ENCODE data around the gene KIAA1614.
"Not testable (repeated sequence)": the region's sequence is repeated elsewhere in the genome, so short reads cannot be mapped to it uniquely, and the experiment has no call there.

The KIAA1614 gene

GRCh38 chr1:180966744-180967536 lies 54.2 kb downstream of the KIAA1614 start:
- DNase-seq = no peak

GRCh38 chr1:180967558-180967957 lies 54.9 kb downstream of the KIAA1614 start:
- no peak for DNase-seq

- not testable (repeated sequence) for DNase-seq
Measured at GRCh38 chr1:180968834-180969233, 56.1 kb downstream of the KIAA1614 start.

GRCh38 chr1:180969434-180969833 lies 56.7 kb downstream of the KIAA1614 start:
- no peak for DNase-seq

GRCh38 chr1:180970333-180971079 lies 57.8 kb downstream of the KIAA1614 start:
- DNase-seq = no peak

GRCh38 chr1:180971273-180971997 lies 58.7 kb downstream of the KIAA1614 start:
- DNase-seq = no peak

- no peak for DNase-seq
Measured at GRCh38 chr1:180973369-180973768, 60.7 kb downstream of the KIAA1614 start.

GRCh38 chr1:180974236-180974635 lies 61.5 kb downstream of the KIAA1614 start:
- DNase-seq = no peak

GRCh38 chr1:180975551-180975950 lies 62.9 kb downstream of the KIAA1614 start:
- DNase-seq = no peak

- DNase-seq = no peak
Measured at GRCh38 chr1:180976191-180976590, 63.5 kb downstream of the KIAA1614 start.

- DNase-seq = no peak
Measured at GRCh38 chr1:180976732-180977357, 64.1 kb downstream of the KIAA1614 start.

GRCh38 chr1:180981596-180982387 lies 69.1 kb downstream of the KIAA1614 start:
- peak; percentile 25 to 79 for DNase-seq

- DNase-seq = no peak
Measured at GRCh38 chr1:180982422-180982821, 69.7 kb downstream of the KIAA1614 start.

- peak; percentile 37 to 88 for DNase-seq
Measured at GRCh38 chr1:180988253-180988752, 75.6 kb downstream of the KIAA1614 start.

GRCh38 chr1:180994262-180994661 lies 81.6 kb downstream of the KIAA1614 start:
- DNase-seq = no peak

- no peak for DNase-seq
Measured at GRCh38 chr1:180997843-180998504, 85.3 kb downstream of the KIAA1614 start.
